Measurements from ENCODE around the gene VPS54. TPM values are rescaled to one million over a fixed set of nuclear protein-coding genes. Genes with fewer than 3 reads are reported as not detected.

The VPS54 gene
- total RNA-seq, 1 experiment from 2014 or later = 14.6 TPM

DNA sequence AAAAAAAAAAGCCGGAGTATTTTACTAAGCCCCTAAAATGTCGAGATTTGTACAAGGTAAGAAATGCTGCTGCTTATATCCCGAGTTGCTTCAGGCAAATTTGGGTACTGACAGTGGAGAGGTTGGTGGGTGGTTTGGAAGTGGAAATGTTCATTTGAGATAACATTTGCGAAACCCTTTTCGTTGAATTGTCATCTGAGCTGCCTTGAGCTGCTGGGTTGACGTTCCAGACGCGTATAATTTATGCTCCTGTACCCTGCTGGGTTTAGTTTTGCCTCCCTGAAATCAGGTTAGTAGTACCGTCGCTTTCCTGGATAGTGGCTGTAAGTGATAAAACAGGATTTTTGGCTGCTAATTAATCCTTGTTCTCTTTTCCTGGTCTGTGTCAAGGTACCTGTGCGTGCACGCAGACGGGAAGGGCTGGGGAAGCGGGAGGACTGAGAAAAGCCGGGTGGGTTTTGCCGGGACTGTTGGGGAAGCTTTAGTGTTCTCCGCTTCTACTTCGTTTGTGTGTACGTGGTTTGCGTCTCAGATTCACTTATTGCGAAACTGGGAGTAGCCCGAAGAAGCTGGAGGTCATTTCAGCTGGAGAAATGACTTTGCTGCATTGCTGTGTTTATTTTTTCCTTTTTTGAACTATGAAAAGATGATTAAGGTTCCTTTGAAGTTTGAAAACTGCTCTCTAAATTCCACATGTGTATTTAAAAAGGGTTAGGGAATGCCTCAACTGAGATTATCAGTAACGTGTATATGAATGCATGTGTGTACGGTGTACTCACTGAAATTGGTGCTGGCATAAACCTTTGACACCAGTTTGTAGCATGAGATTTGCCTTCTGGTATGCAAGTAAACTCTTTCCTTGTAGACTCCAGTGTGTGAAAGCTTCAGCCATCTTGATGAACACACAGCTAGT is 176.8 kb downstream of the VPS54 start (continued):
- TF ChIP-seq, protein P1, sequence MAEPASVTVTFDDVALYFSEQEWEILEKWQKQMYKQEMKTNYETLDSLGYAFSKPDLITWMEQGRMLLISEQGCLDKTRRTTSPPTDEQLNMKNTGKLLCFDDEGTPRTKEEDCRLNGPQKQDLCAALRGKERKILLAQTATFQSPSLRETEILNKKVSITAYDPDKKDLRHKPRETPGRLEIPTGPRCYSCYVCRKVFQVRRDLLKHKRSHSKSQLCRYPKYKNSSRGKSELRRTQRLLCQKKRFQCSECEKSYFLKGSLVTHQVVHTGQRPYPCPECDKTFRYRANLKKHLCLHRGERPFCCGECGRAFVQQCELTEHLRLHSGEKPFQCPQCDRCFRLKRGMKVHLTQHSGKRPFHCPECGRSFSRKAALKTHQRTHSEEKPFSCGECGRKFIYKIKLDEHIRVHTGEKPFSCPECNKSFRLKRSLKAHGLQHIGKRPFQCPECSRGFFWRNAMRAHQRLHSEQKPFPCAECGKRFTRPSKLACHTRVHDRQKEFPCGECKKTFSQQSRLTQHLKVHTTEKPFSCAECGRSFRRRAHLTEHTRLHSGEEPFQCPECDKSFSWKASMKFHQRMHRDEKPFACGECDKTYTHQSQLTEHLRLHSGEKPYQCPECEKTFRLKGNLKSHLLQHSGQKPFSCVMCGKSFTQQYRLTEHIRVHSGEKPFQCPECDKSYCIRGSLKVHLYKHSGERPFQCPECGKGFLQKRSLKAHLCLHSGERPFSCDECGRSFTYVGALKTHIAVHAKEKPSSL (CRISPR knock-in tag; conservative IDR thresholded peaks at IDR 0.05) = 0 out of 2 replicates have a peak, but pooled peaks have one; percentile 42
- TF ChIP-seq, protein P2, sequence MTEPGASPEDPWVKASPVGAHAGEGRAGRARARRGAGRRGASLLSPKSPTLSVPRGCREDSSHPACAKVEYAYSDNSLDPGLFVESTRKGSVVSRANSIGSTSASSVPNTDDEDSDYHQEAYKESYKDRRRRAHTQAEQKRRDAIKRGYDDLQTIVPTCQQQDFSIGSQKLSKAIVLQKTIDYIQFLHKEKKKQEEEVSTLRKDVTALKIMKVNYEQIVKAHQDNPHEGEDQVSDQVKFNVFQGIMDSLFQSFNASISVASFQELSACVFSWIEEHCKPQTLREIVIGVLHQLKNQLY (CRISPR knock-in tag; IDR thresholded peaks at IDR 0.05) = no peak
- TF ChIP-seq SMAD4 (CRISPR knock-in tag; IDR thresholded peaks at IDR 0.05) (no peak), SMAD3 (CRISPR knock-in tag; IDR thresholded peaks at IDR 0.05; ENCODE audit: borderline replicate concordance) (no peak), IRF2 (CRISPR knock-in tag; IDR thresholded peaks at IDR 0.05; ENCODE audit: borderline replicate concordance, low read depth) (no peak)
- TF ChIP-seq, protein P3, sequence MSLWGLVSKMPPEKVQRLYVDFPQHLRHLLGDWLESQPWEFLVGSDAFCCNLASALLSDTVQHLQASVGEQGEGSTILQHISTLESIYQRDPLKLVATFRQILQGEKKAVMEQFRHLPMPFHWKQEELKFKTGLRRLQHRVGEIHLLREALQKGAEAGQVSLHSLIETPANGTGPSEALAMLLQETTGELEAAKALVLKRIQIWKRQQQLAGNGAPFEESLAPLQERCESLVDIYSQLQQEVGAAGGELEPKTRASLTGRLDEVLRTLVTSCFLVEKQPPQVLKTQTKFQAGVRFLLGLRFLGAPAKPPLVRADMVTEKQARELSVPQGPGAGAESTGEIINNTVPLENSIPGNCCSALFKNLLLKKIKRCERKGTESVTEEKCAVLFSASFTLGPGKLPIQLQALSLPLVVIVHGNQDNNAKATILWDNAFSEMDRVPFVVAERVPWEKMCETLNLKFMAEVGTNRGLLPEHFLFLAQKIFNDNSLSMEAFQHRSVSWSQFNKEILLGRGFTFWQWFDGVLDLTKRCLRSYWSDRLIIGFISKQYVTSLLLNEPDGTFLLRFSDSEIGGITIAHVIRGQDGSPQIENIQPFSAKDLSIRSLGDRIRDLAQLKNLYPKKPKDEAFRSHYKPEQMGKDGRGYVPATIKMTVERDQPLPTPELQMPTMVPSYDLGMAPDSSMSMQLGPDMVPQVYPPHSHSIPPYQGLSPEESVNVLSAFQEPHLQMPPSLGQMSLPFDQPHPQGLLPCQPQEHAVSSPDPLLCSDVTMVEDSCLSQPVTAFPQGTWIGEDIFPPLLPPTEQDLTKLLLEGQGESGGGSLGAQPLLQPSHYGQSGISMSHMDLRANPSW (CRISPR knock-in tag; conservative IDR thresholded peaks at IDR 0.05; ENCODE audit: low read depth) = no peak
- TF ChIP-seq, protein P4, sequence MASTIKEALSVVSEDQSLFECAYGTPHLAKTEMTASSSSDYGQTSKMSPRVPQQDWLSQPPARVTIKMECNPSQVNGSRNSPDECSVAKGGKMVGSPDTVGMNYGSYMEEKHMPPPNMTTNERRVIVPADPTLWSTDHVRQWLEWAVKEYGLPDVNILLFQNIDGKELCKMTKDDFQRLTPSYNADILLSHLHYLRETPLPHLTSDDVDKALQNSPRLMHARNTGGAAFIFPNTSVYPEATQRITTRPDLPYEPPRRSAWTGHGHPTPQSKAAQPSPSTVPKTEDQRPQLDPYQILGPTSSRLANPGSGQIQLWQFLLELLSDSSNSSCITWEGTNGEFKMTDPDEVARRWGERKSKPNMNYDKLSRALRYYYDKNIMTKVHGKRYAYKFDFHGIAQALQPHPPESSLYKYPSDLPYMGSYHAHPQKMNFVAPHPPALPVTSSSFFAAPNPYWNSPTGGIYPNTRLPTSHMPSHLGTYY (CRISPR knock-in tag; IDR thresholded peaks at IDR 0.05) = no peak
- TF ChIP-seq, protein P5, sequence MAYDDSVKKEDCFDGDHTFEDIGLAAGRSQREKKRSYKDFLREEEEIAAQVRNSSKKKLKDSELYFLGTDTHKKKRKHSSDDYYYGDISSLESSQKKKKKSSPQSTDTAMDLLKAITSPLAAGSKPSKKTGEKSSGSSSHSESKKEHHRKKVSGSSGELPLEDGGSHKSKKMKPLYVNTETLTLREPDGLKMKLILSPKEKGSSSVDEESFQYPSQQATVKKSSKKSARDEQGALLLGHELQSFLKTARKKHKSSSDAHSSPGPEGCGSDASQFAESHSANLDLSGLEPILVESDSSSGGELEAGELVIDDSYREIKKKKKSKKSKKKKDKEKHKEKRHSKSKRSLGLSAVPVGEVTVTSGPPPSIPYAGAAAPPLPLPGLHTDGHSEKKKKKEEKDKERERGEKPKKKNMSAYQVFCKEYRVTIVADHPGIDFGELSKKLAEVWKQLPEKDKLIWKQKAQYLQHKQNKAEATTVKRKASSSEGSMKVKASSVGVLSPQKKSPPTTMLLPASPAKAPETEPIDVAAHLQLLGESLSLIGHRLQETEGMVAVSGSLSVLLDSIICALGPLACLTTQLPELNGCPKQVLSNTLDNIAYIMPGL (CRISPR knock-in tag; IDR thresholded peaks at IDR 0.05) = no peak

Other genes with a start within 250 kb of the VPS54 start
- 543 to 626 TPM (median 606 TPM) in 3 replicates for gene UGP2, start 177.5 kb downstream of the VPS54 start, total RNA-seq (2021)
- gene PELI1, start 125.0 kb upstream of the VPS54 start, total RNA-seq (2021) = 43.0 to 53.5 TPM (median 47.3 TPM) in 3 replicates

Data from WTC11 (cell line).